Endometrial microvascular endothelial cells (primary cell): Measurements from ENCODE around the gene GRM2. TPM values are rescaled to one million over a fixed set of nuclear protein-coding genes. Genes with fewer than 3 reads are reported as not detected.
"Not testable (repeated sequence)": the region's sequence is repeated elsewhere in the genome, so short reads cannot be mapped to it uniquely, and the experiment has no call there.

Experiments
- in situ Hi-C: cut with HindIII; loops from 2 replicates; pipeline ENCODE4 v1.10.0; 2017; ENCODE audit warnings: low sequenced_read_pairs, low pct_unique_long_range_greater_than_20kb; ENCODE audit errors: inconsistent ontology term
- total RNA-seq: library from RNA; depleted of rRNA; stranded (reverse); fragments of >200 nt; gene quantifications from one replicate; pipeline ENCODE4 v1.2.3, GENCODE V29; 2015; ENCODE audit errors: inconsistent ontology term

GRM2 gene
- total RNA-seq, 1 donor from 2014 or later, result 0.93 TPM

DNA sequence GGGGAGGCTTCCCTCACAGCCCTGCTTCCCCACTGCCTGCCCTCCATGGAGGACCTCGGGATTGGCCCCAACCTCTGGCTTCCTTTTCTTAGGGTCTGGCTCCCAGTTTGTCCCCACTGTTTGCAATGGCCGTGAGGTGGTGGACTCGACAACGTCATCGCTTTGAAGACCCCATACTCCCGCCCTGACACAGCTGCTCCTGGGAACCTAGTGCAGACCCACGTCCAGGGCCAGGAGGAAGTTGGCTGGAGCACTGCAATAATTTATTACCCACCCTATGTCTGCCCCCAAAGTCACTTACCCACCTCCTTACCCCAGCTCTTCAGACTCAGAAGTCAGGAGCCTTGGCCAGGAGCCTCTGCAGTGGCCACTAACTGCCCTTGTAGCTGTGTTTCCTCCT lies 11.1 kb downstream of the GRM2 start:
- in situ Hi-C loops, result no loop called here

GRCh38 chr3:51718547-51719409 lies 11.9 kb downstream of the GRM2 start:
- in situ Hi-C loops, result no loop called here

DNA sequence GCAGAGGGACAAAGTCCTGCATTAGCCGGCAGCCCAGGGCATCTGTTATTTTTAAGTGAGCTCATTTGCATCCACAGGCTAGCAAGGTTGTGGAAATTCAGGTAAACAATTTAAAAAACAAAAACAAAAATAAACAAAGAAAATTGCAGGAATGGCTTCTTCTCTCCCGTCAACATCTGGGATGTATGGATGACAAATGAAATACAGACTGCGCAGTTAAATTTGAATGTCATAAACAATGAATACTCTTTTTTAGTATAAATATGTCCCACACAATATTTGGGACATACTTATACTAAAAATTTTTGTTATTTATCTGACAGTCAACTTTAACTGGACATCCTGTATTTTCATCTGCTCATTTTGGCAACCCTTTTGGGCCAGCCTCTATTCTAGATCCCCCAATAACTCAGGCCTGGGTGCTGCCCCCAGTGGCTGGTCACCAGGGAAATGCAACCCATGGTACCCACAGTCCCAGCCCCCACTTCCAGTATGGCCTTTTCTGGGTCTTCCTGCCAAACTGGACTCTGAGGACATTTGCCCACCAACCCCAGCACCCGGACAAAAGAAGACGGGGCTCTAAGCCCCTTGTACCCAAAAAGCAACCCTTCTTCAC lies 12.7 kb downstream of the GRM2 start:
- in situ Hi-C loops, result no loop called here

- in situ Hi-C loops, result no loop called here
Observed at GRCh38 chr3:51720292-51721061, 13.6 kb downstream of the GRM2 start.

DNA sequence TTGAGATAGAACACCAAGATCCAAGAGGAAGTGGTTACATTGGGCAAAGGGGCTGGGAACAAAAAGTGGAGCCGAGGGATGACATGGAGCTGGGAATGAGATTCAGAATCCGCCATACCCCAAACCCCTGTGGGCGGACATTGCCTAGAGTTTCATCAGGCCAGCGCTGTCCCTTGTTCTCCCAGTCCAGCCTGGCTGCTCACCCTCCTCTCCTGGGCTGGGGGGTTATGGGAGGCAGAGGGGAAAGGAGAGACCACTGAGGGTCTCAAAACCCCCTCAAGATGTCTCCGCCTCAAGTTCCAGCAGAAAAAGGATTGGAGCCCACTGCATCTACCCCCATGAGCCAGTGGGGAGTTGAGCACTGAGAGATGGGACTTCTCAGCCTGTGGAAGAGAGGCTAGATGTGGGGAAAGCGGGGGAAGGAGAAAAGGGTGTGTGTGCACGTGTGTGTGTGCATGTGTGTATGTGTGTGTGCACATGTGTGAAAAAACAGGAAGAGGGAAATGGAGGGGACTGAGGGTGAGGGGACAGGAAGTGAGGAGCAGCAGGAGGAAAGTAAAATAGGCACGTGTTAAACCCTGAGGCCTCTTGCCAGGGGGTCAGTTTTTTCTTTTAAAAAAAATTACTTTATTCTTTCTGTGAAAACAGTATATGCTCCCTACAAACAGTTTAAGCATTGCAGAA lies 14.3 kb downstream of the GRM2 start:
- in situ Hi-C loops, result no loop called here

GRCh38 chr3:51722362-51722761 lies 15.5 kb downstream of the GRM2 start:
- in situ Hi-C loops, result no loop called here

GRCh38 chr3:51727500-51727899 lies 20.6 kb downstream of the GRM2 start:
- in situ Hi-C loops, result no loop called here

- in situ Hi-C loops, result no loop called here
Observed at GRCh38 chr3:51729042-51729633, 22.3 kb downstream of the GRM2 start.

GRCh38 chr3:51733859-51734571 lies 27.1 kb downstream of the GRM2 start:
- in situ Hi-C loops, result no loop called here

- in situ Hi-C loops, result no loop called here
Observed at GRCh38 chr3:51734572-51734907, 27.7 kb downstream of the GRM2 start.

DNA sequence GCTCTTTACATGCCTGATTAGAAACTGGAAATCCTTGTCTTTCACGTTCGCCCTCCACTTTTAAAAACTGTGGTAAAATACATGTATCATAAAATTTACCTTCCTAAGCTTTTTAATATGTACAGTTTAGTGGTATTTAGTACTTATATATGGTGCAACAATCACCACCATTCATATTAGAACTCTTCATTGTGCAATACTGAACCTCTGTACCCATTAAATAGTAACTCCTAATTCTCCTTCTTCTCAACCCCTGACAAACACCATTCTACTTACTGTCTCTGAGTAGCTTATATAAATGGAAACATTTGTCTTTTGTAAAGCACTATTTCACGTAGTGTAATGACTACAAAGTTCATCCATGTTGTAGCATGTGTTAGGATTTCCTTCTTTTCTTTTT lies 28.2 kb downstream of the GRM2 start:
- in situ Hi-C loops, result no loop called here

- in situ Hi-C loops, result no loop called here
Observed at GRCh38 chr3:51735950-51736349, 29.1 kb downstream of the GRM2 start.

- in situ Hi-C loops, result no loop called here
Observed at GRCh38 chr3:51739110-51739509, 32.2 kb downstream of the GRM2 start.

DNA sequence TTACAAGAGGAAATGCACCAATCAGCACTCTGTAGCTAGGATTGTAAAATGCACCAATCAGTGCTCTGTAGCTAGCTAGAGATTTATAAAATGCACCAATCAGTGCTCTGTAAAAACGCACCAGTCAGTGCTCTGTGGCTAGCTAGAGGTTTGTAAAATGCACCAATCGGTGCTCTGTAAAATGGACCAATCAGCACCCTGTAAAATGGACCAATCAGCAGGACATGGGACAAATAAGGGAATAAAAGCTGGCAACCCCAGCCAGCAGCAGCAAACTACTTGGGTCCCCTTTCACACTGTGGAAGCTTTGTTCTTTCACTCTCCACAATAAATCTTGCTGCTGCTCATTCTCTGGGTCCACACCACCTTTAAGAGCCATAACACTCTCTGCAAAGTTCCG lies 35.5 kb downstream of the GRM2 start:
- in situ Hi-C loops, result not testable (repeated sequence)

DNA sequence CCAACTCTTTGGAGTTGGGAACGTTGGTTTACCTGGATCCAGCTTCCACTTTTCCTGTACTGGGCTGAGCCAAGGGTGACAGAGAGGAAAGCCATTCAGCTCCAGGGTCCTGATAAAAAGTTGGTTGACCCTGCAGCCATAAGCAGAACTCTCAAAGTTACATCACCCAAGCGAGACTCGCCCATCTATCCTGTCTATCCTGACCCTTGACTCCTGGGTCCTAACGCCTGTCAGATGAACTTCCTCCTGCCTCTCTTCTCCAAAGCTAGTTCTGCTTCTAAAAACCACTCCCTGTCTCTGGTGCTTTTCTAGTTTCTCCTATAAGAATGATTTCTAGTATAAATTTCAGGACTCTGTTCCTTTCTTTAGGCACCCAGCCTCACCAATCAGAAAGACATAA lies 36.1 kb downstream of the GRM2 start:
- in situ Hi-C loops, result not testable (repeated sequence)

- in situ Hi-C loops, result no loop called here
Observed at GRCh38 chr3:51747840-51748239, 41.0 kb downstream of the GRM2 start.

GRCh38 chr3:51748327-51748726 lies 41.5 kb downstream of the GRM2 start:
- in situ Hi-C loops, result no loop called here

- in situ Hi-C loops, result no loop called here
Observed at GRCh38 chr3:51750878-51751277, 44.0 kb downstream of the GRM2 start.
